LNCAP (cell line): ENCODE data around the gene VSTM4.

Experiments
- TF ChIP-seq, protein P1 (sequence below): fragments of 450-650 bp; IDR thresholded peaks from 2 replicates; pipeline ENCODE4 v1.5.1; 2017; ENCODE audit warnings: mild to moderate bottlenecking

VSTM4 gene

DNA sequence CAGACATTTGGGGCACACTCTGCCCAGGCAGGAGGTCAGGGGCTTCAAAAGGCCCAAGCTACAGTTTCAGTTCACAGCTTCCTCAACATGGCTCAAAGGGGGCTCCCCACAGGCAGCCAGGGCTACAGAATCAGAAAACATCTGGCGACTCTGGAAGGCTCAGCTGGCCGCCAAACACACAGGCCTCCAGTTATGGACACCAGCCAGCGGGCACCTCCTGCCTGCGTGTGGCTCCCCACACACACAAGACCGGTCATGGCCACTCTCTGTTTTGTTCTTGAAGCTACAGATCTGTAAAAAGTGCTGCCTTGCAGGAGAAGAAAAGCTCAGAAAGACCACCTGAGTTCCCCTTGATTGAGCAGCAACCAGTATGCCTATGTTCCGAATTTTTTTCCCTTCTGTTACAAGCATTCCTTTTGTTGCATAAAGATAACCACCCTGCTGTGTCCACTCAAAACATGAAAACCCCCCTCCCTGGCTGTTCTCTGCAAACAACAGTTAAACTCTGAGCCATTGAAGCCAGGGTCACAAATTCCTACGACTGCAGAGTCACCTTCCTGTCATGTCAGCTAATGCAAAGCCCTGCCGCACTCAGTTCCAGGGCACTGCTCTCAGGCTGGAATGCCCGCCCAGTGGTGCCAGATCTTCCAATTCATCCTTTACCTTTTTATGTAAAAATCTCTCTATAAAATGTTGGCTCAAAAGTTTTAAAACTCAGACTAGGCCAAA lies 33.6 kb downstream of the VSTM4 start:
- TF ChIP-seq, protein P1, sequence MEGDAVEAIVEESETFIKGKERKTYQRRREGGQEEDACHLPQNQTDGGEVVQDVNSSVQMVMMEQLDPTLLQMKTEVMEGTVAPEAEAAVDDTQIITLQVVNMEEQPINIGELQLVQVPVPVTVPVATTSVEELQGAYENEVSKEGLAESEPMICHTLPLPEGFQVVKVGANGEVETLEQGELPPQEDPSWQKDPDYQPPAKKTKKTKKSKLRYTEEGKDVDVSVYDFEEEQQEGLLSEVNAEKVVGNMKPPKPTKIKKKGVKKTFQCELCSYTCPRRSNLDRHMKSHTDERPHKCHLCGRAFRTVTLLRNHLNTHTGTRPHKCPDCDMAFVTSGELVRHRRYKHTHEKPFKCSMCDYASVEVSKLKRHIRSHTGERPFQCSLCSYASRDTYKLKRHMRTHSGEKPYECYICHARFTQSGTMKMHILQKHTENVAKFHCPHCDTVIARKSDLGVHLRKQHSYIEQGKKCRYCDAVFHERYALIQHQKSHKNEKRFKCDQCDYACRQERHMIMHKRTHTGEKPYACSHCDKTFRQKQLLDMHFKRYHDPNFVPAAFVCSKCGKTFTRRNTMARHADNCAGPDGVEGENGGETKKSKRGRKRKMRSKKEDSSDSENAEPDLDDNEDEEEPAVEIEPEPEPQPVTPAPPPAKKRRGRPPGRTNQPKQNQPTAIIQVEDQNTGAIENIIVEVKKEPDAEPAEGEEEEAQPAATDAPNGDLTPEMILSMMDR, result no peak

DNA sequence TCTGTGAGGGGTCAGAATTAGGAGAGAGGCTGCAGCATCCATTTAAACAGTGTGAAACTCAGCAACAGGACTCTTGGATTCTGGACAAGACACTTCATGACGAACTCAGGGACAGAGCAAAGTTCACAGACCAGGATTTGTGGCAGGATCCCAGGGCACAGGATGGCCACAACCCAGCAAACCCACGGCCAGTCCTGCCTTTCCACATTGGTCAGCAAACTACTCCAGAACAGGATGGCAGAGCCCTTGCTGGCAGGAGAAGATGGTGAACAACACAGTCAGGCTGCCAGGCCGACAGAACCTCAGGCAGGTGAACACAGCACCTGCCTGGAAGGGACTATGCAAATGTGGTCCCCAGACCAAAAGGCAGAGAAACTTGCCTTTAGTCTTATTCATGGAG lies 34.4 kb downstream of the VSTM4 start:
- TF ChIP-seq, protein P1, result no peak

DNA sequence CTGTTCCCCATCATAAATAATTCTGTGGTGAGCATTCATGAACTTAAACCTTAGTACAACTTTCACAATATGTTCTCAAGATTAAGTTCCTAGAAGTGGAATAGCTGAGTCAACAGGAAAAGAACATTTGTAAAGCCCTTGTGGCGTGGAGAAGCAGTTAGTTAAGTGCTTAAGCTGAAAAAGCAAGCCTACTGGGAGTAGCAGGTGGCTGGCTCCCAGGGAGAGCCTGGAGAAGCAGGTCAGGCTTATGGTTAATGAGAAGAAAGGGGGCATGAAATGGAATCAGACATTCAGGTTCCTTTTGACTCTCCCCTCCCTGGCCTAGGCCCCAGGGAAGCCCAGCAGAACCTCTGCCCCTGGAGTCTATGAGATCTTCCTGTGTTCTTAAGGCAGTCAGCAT lies 35.3 kb downstream of the VSTM4 start:
- TF ChIP-seq, protein P1, result no peak

DNA sequence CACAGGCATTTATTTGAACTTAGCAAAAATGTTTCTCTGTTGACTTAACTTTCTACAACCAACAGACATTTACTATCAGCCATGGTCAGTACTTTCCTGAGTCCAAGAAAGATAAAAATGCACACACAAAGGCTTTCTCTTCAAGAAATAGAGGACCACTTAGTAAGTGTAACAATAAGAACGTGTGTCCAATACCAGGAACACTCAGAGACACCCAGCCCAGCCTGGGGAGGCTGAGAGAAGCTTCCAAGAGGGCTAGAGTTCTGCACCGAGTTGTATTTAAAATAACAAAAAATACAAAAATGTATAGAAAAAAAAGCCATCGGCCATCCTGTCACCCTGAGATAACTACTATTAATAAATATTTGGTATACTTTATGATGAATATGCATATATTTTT lies 35.8 kb downstream of the VSTM4 start:
- TF ChIP-seq, protein P1, result no peak

DNA sequence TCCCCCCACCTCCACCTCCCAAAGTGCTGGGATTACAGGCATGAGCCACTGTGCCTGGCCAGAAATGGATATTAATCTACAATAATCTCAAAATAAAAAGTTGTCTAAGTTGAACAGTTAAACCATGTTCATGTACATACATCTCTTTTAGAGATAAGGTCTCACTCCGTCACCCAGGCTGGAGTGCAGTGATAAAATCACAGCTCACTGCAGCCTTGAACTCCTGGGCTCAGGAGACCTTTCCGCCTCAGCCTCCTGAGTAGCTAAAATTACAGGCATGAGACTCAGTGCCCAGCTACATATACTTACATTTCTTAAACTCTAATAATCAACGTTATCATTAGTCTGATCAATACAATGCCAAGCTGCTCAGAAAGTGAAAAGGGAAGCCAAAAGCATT lies 36.2 kb downstream of the VSTM4 start:
- TF ChIP-seq, protein P1, result no peak

DNA sequence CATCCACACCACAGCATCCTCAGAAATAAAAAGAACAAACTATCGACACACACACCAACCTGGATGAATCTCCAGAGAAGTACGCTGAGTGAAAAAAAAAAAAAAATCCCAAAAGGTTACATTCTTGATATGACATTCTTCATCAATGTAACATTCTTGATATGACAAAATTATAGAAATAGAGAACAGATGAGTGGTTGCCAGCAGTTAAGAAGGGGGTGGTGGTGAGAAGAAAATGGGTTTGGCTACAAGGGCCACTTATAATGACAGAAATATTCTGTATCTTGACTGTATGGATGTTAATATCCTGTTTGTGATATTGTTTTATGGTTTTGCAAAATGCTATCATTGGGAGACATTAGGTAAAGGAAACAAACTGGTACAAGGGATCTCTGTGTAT lies 36.9 kb downstream of the VSTM4 start:
- TF ChIP-seq, protein P1, result no peak

DNA sequence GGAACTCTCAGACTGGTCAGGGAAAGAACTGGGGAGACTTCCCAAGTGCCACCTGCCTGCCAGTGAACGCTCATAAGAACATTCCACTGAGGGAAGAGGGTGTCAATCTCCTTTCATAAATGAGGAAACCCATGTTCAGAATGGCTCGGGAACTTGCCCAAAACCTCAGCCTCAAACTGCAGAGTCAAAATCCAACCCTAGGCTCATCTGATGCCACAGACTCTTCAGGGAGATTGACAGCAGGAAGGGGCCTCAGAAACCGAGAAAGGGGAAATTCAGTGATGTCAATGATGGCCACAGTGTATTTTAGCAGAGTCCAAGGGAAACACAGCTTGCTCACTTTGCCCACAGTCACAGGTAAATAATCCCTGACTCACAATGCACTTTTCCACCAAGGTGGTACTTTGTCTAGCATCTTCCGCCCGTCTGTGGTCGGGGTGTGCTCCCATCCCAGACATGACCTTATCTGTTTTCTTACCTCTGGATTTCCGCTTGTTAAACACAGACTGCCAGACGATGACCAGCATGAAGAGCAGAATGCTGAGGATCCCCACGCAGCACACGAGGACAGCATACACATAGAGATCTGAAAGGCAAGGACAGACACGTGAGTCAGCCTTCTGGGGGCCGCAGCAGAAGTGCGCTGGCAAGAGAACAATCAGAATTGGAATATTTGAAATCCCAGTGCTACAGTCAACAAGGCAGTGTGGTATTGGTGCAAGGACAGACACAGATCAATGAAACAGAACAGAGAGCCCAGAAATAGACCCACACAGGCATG lies 38.4 kb downstream of the VSTM4 start:
- TF ChIP-seq, protein P1, result no peak
